IMR-90 (cell line): ENCODE results near the gene ZNF384. TPM values are rescaled to one million over a fixed set of nuclear protein-coding genes. Genes with fewer than 3 reads are reported as not detected.

Experiments
- ATAC-seq: fragments of 200-7000 bp; cut with Tn5 transposase; 2 replicates; pipeline ENCODE4 v1.9.1; 2020; ENCODE audit warnings: low read depth, mild to moderate bottlenecking, moderate library complexity
- BruUV-seq: library from RNA; stranded (reverse); fragments of 400-500 nt; replicated peaks from 2 replicates; lab custom pipeline; 2021; lab: Mats Ljungman, UMichigan
- CTCF ChIA-PET: fragments of 300-600 bp; formaldehyde crosslinking; extraction: SDS; loops from one replicate; lab custom pipeline; 2021; ENCODE audit warnings: antibody characterized with exemption; lab: Yijun Ruan, JAX
- POLR2A ChIA-PET: fragments of 300-600 bp; sonication (Branson Sonifier 250); formaldehyde crosslinking; loops from one replicate; lab custom pipeline; 2022; ENCODE audit warnings: antibody characterized with exemption; ENCODE audit not compliant: unreplicated experiment; lab: Charles Lee
- DNase-seq: peaks from one replicate; pipeline ENCODE4 v3.0.0; 2013
- H2AFZ ChIP-seq: replicated peaks from 2 replicates; pipeline ENCODE3; 2013; ENCODE audit warnings: low read length, mild to moderate bottlenecking; ENCODE audit not compliant: poor library complexity
- H2AK5ac ChIP-seq: 2 replicates; pipeline ENCODE4 v1.6.1; 2013; ENCODE audit warnings: low read depth, low read length, inconsistent platforms
- H2AK9ac ChIP-seq: replicated peaks from 2 replicates; pipeline ENCODE3; 2013; ENCODE audit warnings: mild to moderate bottlenecking, low read depth, low read length, moderate library complexity; ENCODE audit not compliant: poor library complexity
- H2BK120ac ChIP-seq: 2 replicates; pipeline ENCODE4 v1.6.1; 2013; ENCODE audit warnings: low read depth, low read length, inconsistent platforms
- H2BK15ac ChIP-seq: 3 replicates; pipeline ENCODE4 v1.6.1; 2013; ENCODE audit warnings: low read depth, low read length, inconsistent platforms
- H2BK20ac ChIP-seq: 2 replicates; pipeline ENCODE4 v1.6.1; 2013; ENCODE audit warnings: low read depth, mild to moderate bottlenecking, inconsistent platforms, low read length, moderate library complexity
- H2BK5ac ChIP-seq: 2 replicates; pipeline ENCODE4 v1.6.1; 2013; ENCODE audit warnings: mild to moderate bottlenecking, low read depth, low read length, inconsistent platforms; ENCODE audit not compliant: poor library complexity, severe bottlenecking
- H3K14ac ChIP-seq: replicated peaks from 2 replicates; pipeline ENCODE4 v1.6.1; 2013; ENCODE audit warnings: low read depth, low read length, inconsistent platforms
- H3K18ac ChIP-seq: 2 replicates; pipeline ENCODE4 v1.6.1; 2013; ENCODE audit warnings: low read depth, low read length, control low read depth
- H3K23ac ChIP-seq: 2 replicates; pipeline ENCODE4 v1.6.1; 2013; ENCODE audit warnings: low read depth, low read length, inconsistent platforms
- H3K27ac ChIP-seq: 2 replicates; pipeline ENCODE4 v1.5.1; 2013; ENCODE audit warnings: mild to moderate bottlenecking, control low read depth, low read length; ENCODE audit not compliant: insufficient read depth
- H3K27me3 ChIP-seq: 2 replicates; pipeline ENCODE4 v1.6.1; 2013; ENCODE audit warnings: low read length; ENCODE audit not compliant: control insufficient read depth, insufficient read depth
- H3K36me3 ChIP-seq: 2 replicates; pipeline ENCODE4 v1.6.1; 2013; ENCODE audit warnings: low read length, mixed read lengths; ENCODE audit not compliant: control insufficient read depth, insufficient read depth
- H3K4ac ChIP-seq: 2 replicates; pipeline ENCODE4 v1.6.1; 2013; ENCODE audit warnings: low read depth, low read length, inconsistent platforms
- H3K4me1 ChIP-seq: 2 replicates; pipeline ENCODE4 v1.6.1; 2013; ENCODE audit warnings: low read length, mixed read lengths; ENCODE audit not compliant: control insufficient read depth, insufficient read depth
- H3K4me2 ChIP-seq: 2 replicates; pipeline ENCODE4 v1.6.1; 2013; ENCODE audit warnings: low read depth, mild to moderate bottlenecking, control low read depth, low read length, moderate library complexity
- H3K4me3 ChIP-seq: 2 replicates; pipeline ENCODE4 v1.5.1; 2013; ENCODE audit warnings: low read depth, mild to moderate bottlenecking, control low read depth, low read length, moderate library complexity; ENCODE audit not compliant: insufficient read depth
- H3K56ac ChIP-seq: 2 replicates; pipeline ENCODE4 v1.6.1; 2013; ENCODE audit warnings: low read length, inconsistent platforms; ENCODE audit not compliant: insufficient read depth; ENCODE audit errors: extremely low read depth
- H3K79me1 ChIP-seq, 2 experiments: 2 replicates each; pipeline ENCODE4 v1.6.1; 2013; ENCODE audit warnings: low read length in 2 of 2, inconsistent platforms in 1 of 2, low read depth in 1 of 2
- H3K9ac ChIP-seq: 2 replicates; pipeline ENCODE4 v1.6.1; 2013; ENCODE audit warnings: low read depth, low read length, control low read depth
- H3K9me1 ChIP-seq: 2 replicates; pipeline ENCODE4 v1.6.1; 2013; ENCODE audit warnings: low read length, inconsistent platforms; ENCODE audit not compliant: insufficient read depth
- H3K9me3 ChIP-seq: 2 replicates; pipeline ENCODE4 v1.6.1; 2013; ENCODE audit warnings: low read length; ENCODE audit not compliant: control insufficient read depth, insufficient read depth
- H4K20me1 ChIP-seq: 2 replicates; pipeline ENCODE4 v1.6.1; 2013; ENCODE audit warnings: low read length, inconsistent platforms; ENCODE audit not compliant: insufficient read depth
- H4K5ac ChIP-seq: 2 replicates; pipeline ENCODE4 v1.6.1; 2013; ENCODE audit warnings: mild to moderate bottlenecking, low read depth, low read length, control low read depth
- H4K8ac ChIP-seq, 2 experiments: 2 replicates each; pipeline ENCODE4 v1.6.1; 2013; ENCODE audit warnings: low read depth in 2 of 2, low read length in 2 of 2, control low read depth in 1 of 2, inconsistent platforms in 1 of 2
- H4K91ac ChIP-seq: 2 replicates; pipeline ENCODE4 v1.6.1; 2013; ENCODE audit warnings: low read depth, low read length, inconsistent platforms; ENCODE audit not compliant: insufficient read depth
- ELK1 ChIP-seq: fragments of 150-350 bp; IDR thresholded peaks from 2 replicates; pipeline ENCODE4 v1.6.1; 2016; ENCODE audit warnings: low read depth, mild to moderate bottlenecking, low read length, moderate library complexity, borderline replicate concordance
- MAZ ChIP-seq: IDR thresholded peaks from 2 replicates; pipeline ENCODE4 v1.6.1; 2012; ENCODE audit warnings: low read depth, mild to moderate bottlenecking, low read length, improper control_type of control experiment, moderate library complexity, borderline replicate concordance
- MXI1 ChIP-seq: IDR thresholded peaks from 2 replicates; pipeline ENCODE4 v1.6.1; 2012; ENCODE audit warnings: low read depth, mild to moderate bottlenecking, low read length, moderate library complexity, borderline replicate concordance
- NFE2L2 ChIP-seq: fragments of 150-350 bp; IDR thresholded peaks from 2 replicates; pipeline ENCODE4 v1.6.1; 2016; ENCODE audit warnings: low read depth, mild to moderate bottlenecking, low read length
- RCOR1 ChIP-seq: IDR thresholded peaks from 2 replicates; pipeline ENCODE4 v1.6.1; 2012; ENCODE audit warnings: mild to moderate bottlenecking, low read length, improper control_type of control experiment; ENCODE audit not compliant: insufficient replicate concordance
- WGBS, 2 experiments: methylation state at CpG; one replicate each; pipeline versions ENCODE4 v1.1.5 to v1.1.7; 2013; ENCODE audit warnings: missing lambda C conversion rate in 2 of 2; ENCODE audit not compliant: insufficient read length in 1 of 2; ENCODE audit errors: extremely low coverage in 2 of 2; 5-methylcytosine and 5-hydroxymethylcytosine counted together
- dilution Hi-C: fragments of 300-500 bp; cut with HindIII; formaldehyde crosslinking; loops from one replicate; pipeline ENCODE4 v1.14.3; 2018; ENCODE audit warnings: low sequenced_read_pairs; ENCODE audit not compliant: unreplicated experiment
- in situ Hi-C: fragments of 300-500 bp; cut with MboI; formaldehyde crosslinking; loops from 3 replicates; pipeline ENCODE4 v1.14.3; 2019; ENCODE audit warnings: low sequenced_read_pairs, inconsistent platforms, mixed read lengths
- intact Hi-C: fragments of 100-400 bp; cut with micrococcal nuclease; formaldehyde crosslinking; loops from 2 replicates; pipeline ENCODE4 v1.10.0; 2022
- polyA plus RNA-seq, 3 experiments: library from polyadenylated mRNA; depleted of rRNA; stranded (reverse); fragments of >200 nt; gene quantifications; 2 replicates each; pipeline ENCODE4 v1.2.3, GENCODE V29; 2012; ENCODE audit warnings: low replicate concordance in 1 of 3
- total RNA-seq: library from RNA; depleted of rRNA; stranded (reverse); fragments of >200 nt; gene quantifications from 2 replicates; pipeline ENCODE4 v1.2.3, GENCODE V29; 2012

The ZNF384 gene
- total and polyA plus RNA-seq, 2 of the 4 experiments (the other 2 are of a cell fraction) = 16.3 to 55.6 TPM

- TF ChIP-seq NFE2L2 (peak; percentile 22; the same call in 1 of the 2 replicates), MAZ (no peak)
Measured at GRCh38 chr12:6662906-6663742, 26.1 kb downstream of the ZNF384 start, which contains the start of gene ING4 (continued).

GRCh38 chr12:6662602-6662905 is 26.6 kb downstream of the ZNF384 start:
- no TSS peak for BruUV-seq
- H3K14ac ChIP-seq = peak overlapping the region; percentile 80
- H2AK5ac ChIP-seq = peak overlapping the region; percentile 90
- intact Hi-C loops = loop anchor here (2.0 to 5.0 kb wide), 2 partner anchors 26 to 45 kb away; partner anchors contain the start of gene ZNF384
- no peak overlapping the region for H3K23ac ChIP-seq
- 0% methylated on average over 4 of the region's 10 CpGs; no CpG with 5 or more reads in 1 of the 2 experiments for WGBS, 2 experiments
- H3K27ac ChIP-seq = peak overlapping the region; percentile 71
- H3K4me3 ChIP-seq = peak overlapping the region; percentile 73
- peak overlapping the region; percentile 16; the same call in 1 of the 2 replicates for H2BK120ac ChIP-seq
- no peaks in the 10 kb centered on the region for H3K4me1 ChIP-seq
- peak overlapping the region; percentile 76 for H4K5ac ChIP-seq
- H3K9ac ChIP-seq = peak overlapping the region; percentile 78
- H3K56ac ChIP-seq = peak overlapping the region; percentile 75
- H3K4me2 ChIP-seq = peak overlapping the region; percentile 92
- H3K4ac ChIP-seq = peak overlapping the region; percentile 80
- no peak overlapping the region for H2BK20ac ChIP-seq
- no peak overlapping the region; the same call in 1 of the 2 replicates for H4K91ac ChIP-seq
- H2BK5ac ChIP-seq = peak overlapping the region; percentile 84
- DNase-seq (no peak), ATAC-seq (peak; percentile 66)
- peak overlapping the region; percentile 98 for H2AFZ ChIP-seq
- no peaks in the 10 kb centered on the region for H4K20me1 ChIP-seq
- dilution Hi-C loops = no loop called here
- CTCF ChIA-PET = no interaction called here
- POLR2A ChIA-PET = no interaction called here
- TF ChIP-seq ELK1 (no peak), RCOR1 (peak; percentile 16), MXI1 (0 out of 2 replicates have a peak, but pooled peaks have one; percentile 53)
- peaks cover 16 to 24% of the 10 kb centered on the region in 2 experiments for H3K79me1 ChIP-seq
- no peak overlapping the region for H2BK15ac ChIP-seq
- H4K8ac ChIP-seq = peak overlapping the region; percentile 91 to 98
- no peaks in the 10 kb centered on the region for H3K9me1 ChIP-seq
- H3K9me3 ChIP-seq = no peaks in the 10 kb centered on the region
- H3K18ac ChIP-seq = no peak overlapping the region
- no peaks in the 10 kb centered on the region for H3K27me3 ChIP-seq
- H3K36me3 ChIP-seq = peaks cover 19% of the 10 kb centered on the region
- H2AK9ac ChIP-seq = peak overlapping the region; percentile 99
- in situ Hi-C loops = no loop called here
